GM12878 (cell line): ENCODE measurements around the gene EHD4.

Experiments
- CTCF ChIP-seq, 3 experiments: IDR thresholded peaks in 2 of 3; conservative IDR thresholded peaks in 1 of 3; 2 replicates each; pipeline ENCODE4 v1.5.1; 2011; ENCODE audit warnings: low read depth in 3 of 3, low read length in 3 of 3, mild to moderate bottlenecking in 3 of 3, control low read depth in 2 of 3, moderate library complexity in 2 of 3, inconsistent platforms in 1 of 3, mixed read lengths in 1 of 3; ENCODE audit not compliant: control insufficient read depth in 2 of 3, insufficient read depth in 1 of 3; ENCODE audit errors: extremely low read depth in 1 of 3
- POLR2A ChIP-seq: IDR thresholded peaks from 2 replicates; pipeline ENCODE4 v1.6.1; 2011; ENCODE audit warnings: low read depth, mild to moderate bottlenecking, low read length
- RBBP5 ChIP-seq: fragments of 200-600 bp; sonication (generic); conservative IDR thresholded peaks from 2 replicates; pipeline ENCODE4 v1.6.1; 2016
- TARDBP ChIP-seq: IDR thresholded peaks from 2 replicates; pipeline ENCODE4 v1.6.1; 2016; ENCODE audit warnings: borderline replicate concordance
- ZNF384 ChIP-seq: IDR thresholded peaks from 2 replicates; pipeline ENCODE4 v1.6.1; 2012; ENCODE audit warnings: low read depth, mild to moderate bottlenecking, low read length, improper control_type of control experiment, borderline replicate concordance
- TF ChIP-seq, protein P1 (sequence below): IDR thresholded peaks from 2 replicates; pipeline ENCODE4 v1.6.1; 2012; ENCODE audit warnings: low read length, inconsistent platforms

DNA sequence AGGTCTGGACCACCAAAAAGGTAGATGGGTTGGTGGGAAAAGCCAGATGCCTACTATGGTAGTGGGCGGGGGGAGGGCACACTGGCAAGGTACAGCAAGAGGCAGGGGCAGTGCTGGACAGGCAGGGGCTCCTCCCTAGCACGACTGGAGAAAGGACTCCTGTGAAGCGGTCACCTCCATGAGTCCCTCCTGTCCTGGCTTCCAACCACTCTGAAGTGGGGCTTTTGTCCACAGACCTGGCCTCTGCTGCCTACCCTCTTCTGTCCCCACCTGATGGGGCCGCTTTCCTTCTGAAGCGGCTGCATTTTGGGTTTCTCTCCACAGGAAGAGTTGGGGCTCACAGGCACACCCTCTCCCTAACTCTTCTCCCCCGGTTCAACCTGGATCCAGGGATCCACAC, 75.8 kb downstream of the EHD4 start:
- TF ChIP-seq CTCF (IDR thresholded peaks at IDR 0.05 in 2 of 3, conservative IDR thresholded peaks at IDR 0.05 in 1 of 3; ENCODE audit: control insufficient read depth in 2 of 3, extremely low read depth in 1 of 3, insufficient read depth in 1 of 3, low read depth in 3 of 3, low read length in 3 of 3): no peak
- TF ChIP-seq, protein P1, sequence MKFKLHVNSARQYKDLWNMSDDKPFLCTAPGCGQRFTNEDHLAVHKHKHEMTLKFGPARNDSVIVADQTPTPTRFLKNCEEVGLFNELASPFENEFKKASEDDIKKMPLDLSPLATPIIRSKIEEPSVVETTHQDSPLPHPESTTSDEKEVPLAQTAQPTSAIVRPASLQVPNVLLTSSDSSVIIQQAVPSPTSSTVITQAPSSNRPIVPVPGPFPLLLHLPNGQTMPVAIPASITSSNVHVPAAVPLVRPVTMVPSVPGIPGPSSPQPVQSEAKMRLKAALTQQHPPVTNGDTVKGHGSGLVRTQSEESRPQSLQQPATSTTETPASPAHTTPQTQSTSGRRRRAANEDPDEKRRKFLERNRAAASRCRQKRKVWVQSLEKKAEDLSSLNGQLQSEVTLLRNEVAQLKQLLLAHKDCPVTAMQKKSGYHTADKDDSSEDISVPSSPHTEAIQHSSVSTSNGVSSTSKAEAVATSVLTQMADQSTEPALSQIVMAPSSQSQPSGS: no peak
- TF ChIP-seq RBBP5: no peak
- no peak; the same call in 1 of the 2 replicates for TF ChIP-seq POLR2A
- no peak for TF ChIP-seq TARDBP
- TF ChIP-seq ZNF384: no peak
